HCT116 (cell line): ENCODE results near the gene RXYLT1. TPM values are rescaled to one million over a fixed set of nuclear protein-coding genes. Genes with fewer than 3 reads are reported as not detected.

Experiments
- ATAC-seq: fragments of 200-7000 bp; cut with Tn5 transposase; 2 replicates; pipeline ENCODE4 v1.9.1; 2020; ENCODE audit warnings: mild to moderate bottlenecking, moderate library complexity
- BruUV-seq: library from RNA; stranded (reverse); fragments of 400-500 nt; replicated peaks from 2 replicates; lab custom pipeline; 2021; lab: Mats Ljungman, UMichigan
- CTCF ChIA-PET: fragments of 300-600 bp; sonication (Branson Sonifier 250); formaldehyde crosslinking; loops from one replicate; lab custom pipeline; 2021; ENCODE audit warnings: antibody characterized with exemption; lab: Charles Lee
- POLR2A ChIA-PET: fragments of 300-600, 350-600 bp; sonication (Branson Sonifier 250); formaldehyde crosslinking; loops from one replicate; lab custom pipeline; 2021; ENCODE audit warnings: antibody characterized with exemption; lab: Charles Lee
- RAD21 ChIA-PET, 2 experiments: fragments of 300-600 bp; sonication (Branson Sonifier 250); formaldehyde crosslinking; loops; one replicate each; lab custom pipeline; 2023; ENCODE audit warnings: low total read pairs in 2 of 2; ENCODE audit not compliant: uncharacterized antibody in 2 of 2, unreplicated experiment in 2 of 2, low non-redundant PET in 1 of 2; lab: Charles Lee
- DNase-seq: peaks from one replicate; pipeline ENCODE4 v3.0.0-alpha.2; 2010; ENCODE audit warnings: low read depth, low spot score
- H2AFZ ChIP-seq: fragments of 200-600 bp; shearing (Covaris generic), sonication (generic); 2 replicates; pipeline ENCODE4 v1.6.1; 2017; ENCODE audit warnings: low read depth, mixed run types, mixed read lengths, antibody characterized with exemption, low read length; ENCODE audit not compliant: poor library complexity, severe bottlenecking
- H3K27ac ChIP-seq: 2 replicates; pipeline ENCODE4 v1.5.1; 2012; ENCODE audit warnings: low read depth, low read length
- H3K27me3 ChIP-seq: fragments of 200-600 bp; sonication (generic); 2 replicates; pipeline ENCODE4 v1.6.1; 2016; ENCODE audit warnings: mixed run types, low read length, mixed read lengths; ENCODE audit not compliant: insufficient read depth
- H3K36me3 ChIP-seq, 2 experiments: fragments of 200-500 bp in 1 of 2; fragments of 200-600 bp in 1 of 2; sonication (Bioruptor generic) in 1 of 2; sonication (generic) in 1 of 2; 2 replicates each; pipeline versions ENCODE4 v1.5.1 to v1.6.1; 2014 to 2016; ENCODE audit warnings: low read length in 2 of 2, inconsistent platforms in 1 of 2, mixed read lengths in 1 of 2, mixed run types in 1 of 2; ENCODE audit not compliant: insufficient read depth in 2 of 2, control insufficient read depth in 1 of 2
- H3K4me1 ChIP-seq, 2 experiments: fragments of 200-600 bp in 1 of 2; sonication (generic) in 1 of 2; 2 replicates each; pipeline versions ENCODE4 v1.5.1 to v1.6.1; 2012 to 2017; ENCODE audit warnings: low read length in 2 of 2, inconsistent platforms in 1 of 2, mild to moderate bottlenecking in 1 of 2, mixed read lengths in 1 of 2, mixed run types in 1 of 2, moderate library complexity in 1 of 2; ENCODE audit not compliant: insufficient read depth in 2 of 2, control insufficient read depth in 1 of 2
- H3K4me2 ChIP-seq: fragments of 200-600 bp; sonication (generic); 2 replicates; pipeline ENCODE4 v1.6.1; 2017; ENCODE audit warnings: mixed run types, low read length, mixed read lengths
- H3K4me3 ChIP-seq, 2 experiments: fragments of 200-600 bp in 1 of 2; sonication (generic) in 1 of 2; replicated peaks in 1 of 2; 2 replicates each; pipeline ENCODE4 v1.5.1; 2011 to 2016; ENCODE audit warnings: low read length in 2 of 2, control low read depth in 1 of 2, low read depth in 1 of 2, mild to moderate bottlenecking in 1 of 2, mixed read lengths in 1 of 2, mixed run types in 1 of 2
- H3K79me2 ChIP-seq: fragments of 200-600 bp; sonication (generic); 2 replicates; pipeline ENCODE4 v1.6.1; 2017; ENCODE audit warnings: mild to moderate bottlenecking, mixed run types, low read length, moderate library complexity, mixed read lengths; ENCODE audit not compliant: insufficient read depth
- H3K9ac ChIP-seq: fragments of 200-600 bp; sonication (generic); 2 replicates; pipeline ENCODE4 v1.6.1; 2016; ENCODE audit warnings: low read length, mixed read lengths
- H3K9me2 ChIP-seq: fragments of 200-600 bp; sonication (generic), shearing (Covaris generic); 2 replicates; pipeline ENCODE4 v1.6.1; 2017; ENCODE audit warnings: mixed run types, mild to moderate bottlenecking, moderate library complexity; ENCODE audit not compliant: insufficient read depth
- H3K9me3 ChIP-seq, 2 experiments: fragments of 200-500 bp in 1 of 2; fragments of 200-600 bp in 1 of 2; sonication (Bioruptor generic) in 1 of 2; sonication (generic) in 1 of 2; 2 replicates each; pipeline ENCODE4 v1.6.1; 2014 to 2017; ENCODE audit warnings: low read length in 2 of 2, mixed read lengths in 2 of 2, inconsistent platforms in 1 of 2, low read depth in 1 of 2, mild to moderate bottlenecking in 1 of 2, mixed run types in 1 of 2, moderate library complexity in 1 of 2; ENCODE audit not compliant: control insufficient read depth in 1 of 2, insufficient read depth in 1 of 2
- H4K20me1 ChIP-seq: fragments of 200-600 bp; sonication (generic), shearing (Covaris generic); 2 replicates; pipeline ENCODE4 v1.6.1; 2017; ENCODE audit warnings: mixed run types, mild to moderate bottlenecking, moderate library complexity; ENCODE audit not compliant: insufficient read depth
- CEBPB ChIP-seq: IDR thresholded peaks from 2 replicates; pipeline ENCODE4 v1.6.1; 2012; ENCODE audit warnings: low read depth
- CTCF ChIP-seq, 3 experiments: fragments of 200-600 bp in 1 of 3; sonication (generic) in 1 of 3; IDR thresholded peaks in 2 of 3; conservative IDR thresholded peaks in 1 of 3; 2 replicates each; pipeline ENCODE4 v1.5.1; 2012 to 2017; ENCODE audit warnings: low read depth in 2 of 3, low read length in 2 of 3, antibody characterized with exemption in 1 of 3, borderline replicate concordance in 1 of 3, control low read depth in 1 of 3, mild to moderate bottlenecking in 1 of 3, mixed read lengths in 1 of 3, mixed run types in 1 of 3, moderate library complexity in 1 of 3; ENCODE audit not compliant: insufficient read depth in 1 of 3
- EZH2phosphoT487 ChIP-seq: fragments of 200-600 bp; IDR thresholded peaks from 2 replicates; pipeline ENCODE4 v1.6.1; 2018; ENCODE audit warnings: antibody characterized with exemption, borderline replicate concordance
- FOSL1 ChIP-seq: IDR thresholded peaks from 2 replicates; pipeline ENCODE4 v1.6.1; 2012; ENCODE audit warnings: low read depth
- MAX ChIP-seq: IDR thresholded peaks from 2 replicates; pipeline ENCODE4 v1.6.1; 2012
- POLR2AphosphoS5 ChIP-seq: IDR thresholded peaks from 2 replicates; pipeline ENCODE4 v1.6.1; 2011; ENCODE audit warnings: mild to moderate bottlenecking, low read depth, low read length, moderate library complexity
- SIN3A ChIP-seq: IDR thresholded peaks from 2 replicates; pipeline ENCODE4 v1.6.1; 2012; ENCODE audit warnings: low read depth
- SRF ChIP-seq: IDR thresholded peaks from 2 replicates; pipeline ENCODE4 v1.6.1; 2012; ENCODE audit warnings: low read depth
- TCF7L2 ChIP-seq: IDR thresholded peaks from 2 replicates; pipeline ENCODE4 v1.7.0; 2011; ENCODE audit warnings: borderline replicate concordance, inconsistent platforms; ENCODE audit not compliant: insufficient read depth, insufficient read length; ENCODE audit errors: extremely low read depth
- YY1 ChIP-seq: IDR thresholded peaks from 2 replicates; pipeline ENCODE4 v1.6.1; 2011; ENCODE audit warnings: low read length, low read depth, moderate library complexity, mild to moderate bottlenecking; ENCODE audit not compliant: insufficient replicate concordance; ENCODE audit errors: extremely low read depth
- ZNF274 ChIP-seq: fragments of 200-500 bp; sonication (Bioruptor generic); IDR thresholded peaks from 2 replicates; pipeline ENCODE4 v1.6.1; 2014; ENCODE audit warnings: mild to moderate bottlenecking, low read depth, low read length, inconsistent platforms
- intact Hi-C: fragments of 100-400 bp; cut with micrococcal nuclease; formaldehyde crosslinking; loops from 2 replicates; pipeline ENCODE4 v1.10.0; 2022
- total RNA-seq: library from RNA; stranded (reverse); gene quantifications from one replicate; pipeline ENCODE4 v1.2.1, GENCODE V29; 2021; ENCODE audit not compliant: unreplicated experiment

RXYLT1 gene
- total RNA-seq, 1 experiment from 2014 or later: 23.0 TPM

DNA sequence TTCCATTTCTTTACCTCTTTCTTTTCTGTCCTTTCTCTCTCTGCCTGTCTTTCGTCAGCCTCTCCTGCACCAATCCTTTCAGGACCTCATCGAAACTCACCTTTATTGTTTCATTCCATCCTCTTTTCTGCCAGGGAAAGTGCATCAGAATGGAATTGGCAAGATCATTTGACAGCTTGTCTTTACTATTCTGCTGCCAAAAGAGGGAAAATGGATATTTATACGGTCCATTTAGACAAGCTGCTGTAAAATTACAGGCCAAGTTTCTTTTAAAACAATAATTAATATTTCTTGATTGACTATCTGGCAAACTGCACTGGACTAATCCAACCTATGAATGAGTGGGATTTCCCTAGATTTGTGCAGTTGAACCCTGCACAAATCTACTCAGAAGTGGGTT, 57.2 kb downstream of the RXYLT1 start:
- intact Hi-C loops: no loop called here
- no peak overlapping the region for H2AFZ ChIP-seq
- ChIA-PET RAD21 (no interaction called here), CTCF (interaction anchor here (3.5 kb wide), 1 partner anchor 421 kb away, joined by 23 read pairs; no protein-coding TSS in a partner anchor), POLR2A (no interaction called here)
- no peaks in the 10 kb centered on the region for H3K36me3 ChIP-seq
- H3K9ac ChIP-seq: no peak overlapping the region
- no peaks in the 10 kb centered on the region for H3K27me3 ChIP-seq
- H3K9me3 ChIP-seq: no peaks in the 10 kb centered on the region
- no peak for TF ChIP-seq SRF
- TF ChIP-seq TCF7L2: no peak
- TF ChIP-seq POLR2AphosphoS5: no peak
- TF ChIP-seq SIN3A: no peak
- no peak for TF ChIP-seq ZNF274
- no peak for TF ChIP-seq CTCF (IDR thresholded peaks at IDR 0.05 in 2 of 3, conservative IDR thresholded peaks at IDR 0.05 in 1 of 3; ENCODE audit: borderline replicate concordance in 1 of 3, insufficient read depth in 1 of 3, low read depth in 2 of 3, low read length in 2 of 3)
- TF ChIP-seq CEBPB: no peak
- no peak for TF ChIP-seq MAX
- TF ChIP-seq YY1: no peak
- no peak for TF ChIP-seq FOSL1
- TF ChIP-seq EZH2phosphoT487: no peak
- no peaks in the 10 kb centered on the region for H3K9me2 ChIP-seq
- no peak overlapping the region for H3K4me3 ChIP-seq
- no peak overlapping the region for H3K4me2 ChIP-seq
- no TSS peak for BruUV-seq
- no peaks in the 10 kb centered on the region for H3K79me2 ChIP-seq
- no peaks in the 10 kb centered on the region for H3K4me1 ChIP-seq
- no peak for ATAC-seq
- H3K27ac ChIP-seq: no peak overlapping the region
- H4K20me1 ChIP-seq: no peaks in the 10 kb centered on the region
- DNase-seq: no peak
